Neural progenitor cell (in vitro differentiated cells): ENCODE results near the gene HHAT. TPM values are rescaled to one million over a fixed set of nuclear protein-coding genes. Genes with fewer than 3 reads are reported as not detected.

ENCODE experiments used
- DNase-seq: peaks from one replicate; pipeline ENCODE4 v3.0.0-alpha.2; 2016; ENCODE audit warnings: low spot score
- H2AFZ ChIP-seq: fragments of 200-600 bp; sonication (generic); replicated peaks from 2 replicates; pipeline ENCODE4 v1.6.1; 2016; ENCODE audit warnings: antibody characterized with exemption
- H3F3A ChIP-seq: fragments of 200-600 bp; sonication (generic); 2 replicates; pipeline ENCODE4 v1.6.1; 2016; ENCODE audit warnings: antibody characterized with exemption, low read depth
- H3K27ac ChIP-seq: fragments of 200-600 bp; sonication (generic); 2 replicates; pipeline ENCODE4 v1.5.1; 2016; ENCODE audit warnings: mild to moderate bottlenecking
- H3K27me3 ChIP-seq: fragments of 200-600 bp; sonication (generic); 2 replicates; pipeline ENCODE4 v1.6.1; 2016; ENCODE audit warnings: mild to moderate bottlenecking, moderate library complexity
- H3K36me3 ChIP-seq: fragments of 200-600 bp; sonication (generic); 2 replicates; pipeline ENCODE4 v1.5.1; 2016
- H3K4me1 ChIP-seq: fragments of 200-600 bp; sonication (generic); 2 replicates; pipeline ENCODE4 v1.6.1; 2016; ENCODE audit warnings: mixed run types
- H3K4me2 ChIP-seq: fragments of 200-600 bp; sonication (generic); 2 replicates; pipeline ENCODE4 v1.6.1; 2016
- H3K4me3 ChIP-seq: fragments of 200-600 bp; sonication (generic); 2 replicates; pipeline ENCODE4 v1.5.1; 2016
- H3K79me2 ChIP-seq: fragments of 200-600 bp; sonication (generic); 2 replicates; pipeline ENCODE4 v1.6.1; 2016; ENCODE audit warnings: low read depth
- H3K9ac ChIP-seq: fragments of 200-600 bp; sonication (generic); 2 replicates; pipeline ENCODE4 v1.6.1; 2016
- H3K9me3 ChIP-seq: fragments of 200-600 bp; sonication (generic); 2 replicates; pipeline ENCODE4 v1.5.1; 2016; ENCODE audit warnings: low read depth
- H4K20me1 ChIP-seq: fragments of 200-600 bp; sonication (generic); 2 replicates; pipeline ENCODE4 v1.6.1; 2016; ENCODE audit warnings: low read depth
- H3K27ac Mint-ChIP-seq: 3 replicates; pipeline ENCODE4 v1.8.0; 2021; ENCODE audit warnings: mixed read lengths
- H3K27me3 Mint-ChIP-seq: 2 replicates; pipeline ENCODE4 v1.8.0; 2022; ENCODE audit warnings: low read depth, mild to moderate bottlenecking, inconsistent platforms, moderate library complexity, mixed read lengths; ENCODE audit not compliant: insufficient read depth
- H3K36me3 Mint-ChIP-seq: 3 replicates; pipeline ENCODE4 v1.8.0; 2021; ENCODE audit warnings: mixed read lengths
- H3K4me1 Mint-ChIP-seq: 3 replicates; pipeline ENCODE4 v1.8.0; 2021; ENCODE audit warnings: mixed read lengths
- H3K4me3 Mint-ChIP-seq: 3 replicates; pipeline ENCODE4 v1.8.0; 2021; ENCODE audit warnings: mild to moderate bottlenecking, moderate library complexity, mixed read lengths
- H3K9me3 Mint-ChIP-seq: 3 replicates; pipeline ENCODE4 v1.8.0; 2020; ENCODE audit warnings: mixed read lengths
- CTCF ChIP-seq: fragments of 200-600 bp; sonication (generic); IDR thresholded peaks from 2 replicates; pipeline ENCODE4 v1.5.1; 2017; ENCODE audit warnings: antibody characterized with exemption, mild to moderate bottlenecking
- EZH2 ChIP-seq: fragments of 200-600 bp; sonication (generic); IDR thresholded peaks from 2 replicates; pipeline ENCODE4 v1.6.1; 2017; ENCODE audit warnings: antibody characterized with exemption, mild to moderate bottlenecking, moderate library complexity
- EZH2phosphoT487 ChIP-seq: fragments of 200-600 bp; sonication (generic); IDR thresholded peaks from 2 replicates; pipeline ENCODE4 v1.6.1; 2017; ENCODE audit warnings: antibody characterized with exemption
- total RNA-seq: library from RNA; depleted of rRNA; stranded (reverse); fragments of >200 nt; gene quantifications from 2 replicates; pipeline ENCODE4 v1.2.3, GENCODE V29; 2015; ENCODE audit warnings: low replicate concordance

The HHAT gene
- total RNA-seq, 1 donor from 2014 or later: 10.3 TPM

GRCh38 chr1:210440081-210440480, 111.4 kb downstream of the HHAT start:
- H3K9me3 Mint-ChIP-seq: peaks cover 2% of the 10 kb centered on the region
- peaks cover 5% of the 10 kb centered on the region for H3K27me3 Mint-ChIP-seq
- no peak overlapping the region for H3K4me3 Mint-ChIP-seq
- no peak overlapping the region for H3K9ac ChIP-seq
- no peaks in the 10 kb centered on the region for H3K79me2 ChIP-seq
- no peak overlapping the region for H3K4me3 ChIP-seq
- H3K27me3 ChIP-seq: no peaks in the 10 kb centered on the region
- H4K20me1 ChIP-seq: no peaks in the 10 kb centered on the region
- peaks cover 3% of the 10 kb centered on the region for H3K9me3 ChIP-seq
- no peaks in the 10 kb centered on the region for H3K36me3 ChIP-seq
- peaks cover 2% of the 10 kb centered on the region for H3K4me1 Mint-ChIP-seq
- no peaks in the 10 kb centered on the region for H3K4me1 ChIP-seq
- H2AFZ ChIP-seq: no peak overlapping the region
- TF ChIP-seq CTCF: no peak
- no peak overlapping the region for H3K27ac ChIP-seq
- no peak overlapping the region for H3K4me2 ChIP-seq
- H3K36me3 Mint-ChIP-seq: no peaks in the 10 kb centered on the region
- no peak overlapping the region for H3K27ac Mint-ChIP-seq
- DNase-seq: no peak
- H3F3A ChIP-seq: no peaks in the 10 kb centered on the region

GRCh38 chr1:210441028-210441427, 112.3 kb downstream of the HHAT start:
- Mint-ChIP-seq H3K9me3 (peaks cover 2% of the 10 kb centered on the region), H3K27ac (peak overlapping the region; percentile 18), H3K27me3 (peaks cover 5% of the 10 kb centered on the region), H3K4me3 (no peak overlapping the region), H3K36me3 (no peaks in the 10 kb centered on the region), H3K4me1 (peaks cover 12% of the 10 kb centered on the region)
- Histone ChIP-seq H3K4me3 (no peak overlapping the region), H3K9ac (no peak overlapping the region), H2AFZ (no peak overlapping the region), H3K27me3 (no peaks in the 10 kb centered on the region), H3K36me3 (no peaks in the 10 kb centered on the region), H3K4me1 (peaks cover 7% of the 10 kb centered on the region), H3K4me2 (no peak overlapping the region), H3F3A (peaks cover 3% of the 10 kb centered on the region), H4K20me1 (no peaks in the 10 kb centered on the region), H3K27ac (no peak overlapping the region), H3K79me2 (no peaks in the 10 kb centered on the region), H3K9me3 (no peaks in the 10 kb centered on the region)
- TF ChIP-seq EZH2 (no peak), CTCF (no peak), EZH2phosphoT487 (no peak)
- DNase-seq: no peak

- peaks cover 5% of the 10 kb centered on the region for H3K9me3 Mint-ChIP-seq
- no peak for DNase-seq
- no peak overlapping the region for H3K4me3 Mint-ChIP-seq
- TF ChIP-seq EZH2phosphoT487 (no peak), EZH2 (no peak), CTCF (no peak)
- H3K27me3 ChIP-seq: no peaks in the 10 kb centered on the region
- no peaks in the 10 kb centered on the region for H3K79me2 ChIP-seq
- H3K4me2 ChIP-seq: peak overlapping the region; percentile 51
- no peaks in the 10 kb centered on the region for H3K9me3 ChIP-seq
- H3K4me3 ChIP-seq: no peak overlapping the region
- no peak overlapping the region for H2AFZ ChIP-seq
- H3K9ac ChIP-seq: no peak overlapping the region
- no peak overlapping the region for H3K27ac ChIP-seq
- peaks cover 4% of the 10 kb centered on the region for H3K36me3 Mint-ChIP-seq
- H3K4me1 ChIP-seq: peaks cover 16% of the 10 kb centered on the region
- H3K4me1 Mint-ChIP-seq: peaks cover 36% of the 10 kb centered on the region
- H3F3A ChIP-seq: peaks cover 5% of the 10 kb centered on the region
- H3K36me3 ChIP-seq: no peaks in the 10 kb centered on the region
- H3K27ac Mint-ChIP-seq: no peak overlapping the region
- H4K20me1 ChIP-seq: no peaks in the 10 kb centered on the region
- H3K27me3 Mint-ChIP-seq: peaks cover 2% of the 10 kb centered on the region
These were observed 116.8 kb downstream of the HHAT start for GRCh38 chr1:210445485-210445884.

GRCh38 chr1:210445931-210446330, 117.2 kb downstream of the HHAT start:
- Histone ChIP-seq H3K4me1 (peaks cover 16% of the 10 kb centered on the region), H3K27ac (no peak overlapping the region), H3K4me3 (no peak overlapping the region), H3F3A (peaks cover 5% of the 10 kb centered on the region), H2AFZ (no peak overlapping the region), H3K79me2 (no peaks in the 10 kb centered on the region), H3K9ac (no peak overlapping the region), H3K27me3 (no peaks in the 10 kb centered on the region), H3K9me3 (no peaks in the 10 kb centered on the region), H4K20me1 (no peaks in the 10 kb centered on the region), H3K4me2 (peak overlapping the region; percentile 51), H3K36me3 (no peaks in the 10 kb centered on the region)
- peaks cover under 1% of the 10 kb centered on the region for H3K27me3 Mint-ChIP-seq
- peak overlapping the region; percentile 76 for H3K27ac Mint-ChIP-seq
- no peak overlapping the region for H3K4me3 Mint-ChIP-seq
- TF ChIP-seq CTCF (no peak), EZH2phosphoT487 (no peak), EZH2 (no peak)
- H3K9me3 Mint-ChIP-seq: peaks cover 3% of the 10 kb centered on the region
- DNase-seq: peak; percentile 19
- H3K4me1 Mint-ChIP-seq: peaks cover 35% of the 10 kb centered on the region
- H3K36me3 Mint-ChIP-seq: peaks cover 4% of the 10 kb centered on the region
